ENCODE measurements around the gene ROBO2.

The ROBO2 gene

GRCh38 chr3:77420336-77420735, 380.4 kb downstream of the ROBO2 start:
- no peak for DNase-seq (ENCODE audit: low spot score)

GRCh38 chr3:77421916-77422315, 382.0 kb downstream of the ROBO2 start:
- DNase-seq (ENCODE audit: low spot score): no peak

- DNase-seq (ENCODE audit: low spot score): no peak
Measured at GRCh38 chr3:77426531-77426930, 386.6 kb downstream of the ROBO2 start.

GRCh38 chr3:77427528-77427927, 387.6 kb downstream of the ROBO2 start:
- DNase-seq (ENCODE audit: low spot score): no peak

- DNase-seq (ENCODE audit: low spot score): no peak
Measured at GRCh38 chr3:77436908-77437307, 397.0 kb downstream of the ROBO2 start.

GRCh38 chr3:77446084-77446483, 406.2 kb downstream of the ROBO2 start:
- no peak for DNase-seq (ENCODE audit: low spot score)

- DNase-seq (ENCODE audit: low spot score): no peak
Measured at GRCh38 chr3:77446761-77447160, 406.9 kb downstream of the ROBO2 start.

- DNase-seq (ENCODE audit: low spot score): no peak
Measured at GRCh38 chr3:77449459-77450350, 409.8 kb downstream of the ROBO2 start.

GRCh38 chr3:77456431-77456830, 416.5 kb downstream of the ROBO2 start:
- no peak for DNase-seq (ENCODE audit: low spot score)

- DNase-seq (ENCODE audit: low spot score): no peak
Measured at GRCh38 chr3:77456906-77457305, 417.0 kb downstream of the ROBO2 start.

GRCh38 chr3:77459926-77460325, 420.0 kb downstream of the ROBO2 start:
- no peak for DNase-seq (ENCODE audit: low spot score)

- no peak for DNase-seq (ENCODE audit: low spot score)
Measured at GRCh38 chr3:77460326-77460725, 420.4 kb downstream of the ROBO2 start.

- no peak for DNase-seq (ENCODE audit: low spot score)
Measured at GRCh38 chr3:77462951-77463350, 423.1 kb downstream of the ROBO2 start.

GRCh38 chr3:77464111-77464688, 424.3 kb downstream of the ROBO2 start:
- no peak for DNase-seq (ENCODE audit: low spot score)

- DNase-seq (ENCODE audit: low spot score): no peak
Measured at GRCh38 chr3:77466562-77467115, 426.7 kb downstream of the ROBO2 start.

- DNase-seq (ENCODE audit: low spot score): no peak
Measured at GRCh38 chr3:77467702-77468625, 428.1 kb downstream of the ROBO2 start.

- DNase-seq (ENCODE audit: low spot score): no peak
Measured at GRCh38 chr3:77468626-77469020, 428.7 kb downstream of the ROBO2 start.

GRCh38 chr3:77475507-77475906, 435.6 kb downstream of the ROBO2 start:
- no peak for DNase-seq (ENCODE audit: low spot score)

- DNase-seq (ENCODE audit: low spot score): no peak
Measured at GRCh38 chr3:77479021-77479420, 439.1 kb downstream of the ROBO2 start.

GRCh38 chr3:77489216-77489615, 449.3 kb downstream of the ROBO2 start:
- DNase-seq (ENCODE audit: low spot score): no peak

- DNase-seq (ENCODE audit: low spot score): no peak
Measured at GRCh38 chr3:77491961-77492360, 452.1 kb downstream of the ROBO2 start.

- no peak for DNase-seq (ENCODE audit: low spot score)
Measured at GRCh38 chr3:77500721-77501120, 460.8 kb downstream of the ROBO2 start.
